Liver (tissue), 9 donors: ENCODE results near the gene ACACA. TPM values are rescaled to one million over a fixed set of nuclear protein-coding genes. Genes with fewer than 3 reads are reported as not detected.

Source experiments
- DNase-seq: peaks from one replicate; pipeline ENCODE4 v3.0.0-alpha.2; 2017; ENCODE audit warnings: low spot score
- H3K27ac ChIP-seq, 2 donors: one replicate each; pipeline ENCODE4 v1.7.0; 2013; ENCODE audit warnings: inconsistent platforms in 2 of 2, low read length in 2 of 2, control low read depth in 1 of 2, low read depth in 1 of 2, mild to moderate bottlenecking in 1 of 2
- H3K27me3 ChIP-seq, 4 donors: one replicate each; pipeline versions ENCODE4 v1.6.1 to v1.7.0; 2013; ENCODE audit warnings: low read length in 3 of 4, inconsistent platforms in 1 of 4, mild to moderate bottlenecking in 1 of 4, moderate library complexity in 1 of 4; ENCODE audit not compliant: control insufficient read depth in 4 of 4, insufficient read depth in 4 of 4
- H3K36me3 ChIP-seq, 4 donors: one replicate each; pipeline versions ENCODE4 v1.6.1 to v1.7.0; 2013; ENCODE audit warnings: low read length in 3 of 4, mild to moderate bottlenecking in 3 of 4, low read depth in 1 of 4, moderate library complexity in 1 of 4; ENCODE audit not compliant: control insufficient read depth in 4 of 4, insufficient read depth in 3 of 4
- H3K4me1 ChIP-seq, 4 donors: one replicate each; pipeline versions ENCODE4 v1.6.1 to v1.7.0; 2013; ENCODE audit warnings: low read length in 3 of 4, mild to moderate bottlenecking in 3 of 4, moderate library complexity in 1 of 4; ENCODE audit not compliant: control insufficient read depth in 4 of 4, insufficient read depth in 4 of 4
- H3K4me3 ChIP-seq, 3 donors: one replicate each; pipeline versions ENCODE4 v1.6.1 to v1.7.0; 2013; ENCODE audit warnings: low read length in 3 of 3, control low read depth in 1 of 3, low read depth in 1 of 3, mild to moderate bottlenecking in 1 of 3
- H3K9ac ChIP-seq, 2 donors: one replicate each; pipeline ENCODE4 v1.7.0; 2013; ENCODE audit warnings: low read length in 2 of 2, mild to moderate bottlenecking in 2 of 2, moderate library complexity in 2 of 2, control low read depth in 1 of 2, low read depth in 1 of 2
- H3K9me3 ChIP-seq, 4 donors: one replicate each; pipeline versions ENCODE4 v1.6.1 to v1.7.0; 2013; ENCODE audit warnings: low read length in 3 of 4; ENCODE audit not compliant: control insufficient read depth in 4 of 4
- ATF3 ChIP-seq: IDR thresholded peaks from 2 replicates; pipeline ENCODE4 v1.6.1; 2016; ENCODE audit warnings: antibody characterized with exemption
- CTCF ChIP-seq: fragments of 150-350 bp; IDR thresholded peaks from 2 replicates; pipeline ENCODE4 v1.5.1; 2017; ENCODE audit warnings: improper control_type of control experiment, low read depth, low read length; ENCODE audit not compliant: missing input control
- EGR1 ChIP-seq, 2 donors: IDR thresholded peaks; 2 replicates each; pipeline ENCODE4 v1.6.1; 2016 to 2018; ENCODE audit warnings: antibody characterized with exemption in 2 of 2, low read depth in 2 of 2
- FOXA1 ChIP-seq: IDR thresholded peaks from 2 replicates; pipeline ENCODE4 v1.6.1; 2016; ENCODE audit warnings: antibody characterized with exemption
- FOXA2 ChIP-seq: IDR thresholded peaks from 2 replicates; pipeline ENCODE4 v1.6.1; 2016; ENCODE audit warnings: antibody characterized with exemption
- GABPA ChIP-seq, 2 donors: IDR thresholded peaks in 1 of 2; conservative IDR thresholded peaks in 1 of 2; 2 replicates each; pipeline ENCODE4 v1.6.1; 2016; ENCODE audit warnings: antibody characterized with exemption in 2 of 2, mild to moderate bottlenecking in 1 of 2, moderate library complexity in 1 of 2
- HNF4A ChIP-seq, 2 donors: conservative IDR thresholded peaks; 2 replicates each; pipeline ENCODE4 v1.6.1; 2016; ENCODE audit warnings: antibody characterized with exemption in 2 of 2, mild to moderate bottlenecking in 2 of 2
- HNF4G ChIP-seq: IDR thresholded peaks from 2 replicates; pipeline ENCODE4 v1.6.1; 2016; ENCODE audit warnings: antibody characterized with exemption
- JUND ChIP-seq, 2 donors: IDR thresholded peaks; 2 replicates each; pipeline ENCODE4 v1.6.1; 2016; ENCODE audit warnings: antibody characterized with exemption in 2 of 2
- MAX ChIP-seq: IDR thresholded peaks from 2 replicates; pipeline ENCODE4 v1.6.1; 2016; ENCODE audit warnings: antibody characterized with exemption
- NR2F2 ChIP-seq: IDR thresholded peaks from 2 replicates; pipeline ENCODE4 v1.6.1; 2016; ENCODE audit warnings: antibody characterized with exemption
- RAD21 ChIP-seq, 2 donors: IDR thresholded peaks; 2 replicates each; pipeline ENCODE4 v1.6.1; 2016; ENCODE audit warnings: antibody characterized with exemption in 2 of 2, mild to moderate bottlenecking in 2 of 2
- REST ChIP-seq: IDR thresholded peaks from 2 replicates; pipeline ENCODE4 v1.6.1; 2016; ENCODE audit warnings: antibody characterized with exemption, mild to moderate bottlenecking
- RXRA ChIP-seq, 2 donors: IDR thresholded peaks; 2 replicates each; pipeline ENCODE4 v1.6.1; 2017 to 2018; ENCODE audit warnings: antibody characterized with exemption in 2 of 2, mild to moderate bottlenecking in 1 of 2
- SP1 ChIP-seq: IDR thresholded peaks from 2 replicates; pipeline ENCODE4 v1.6.1; 2018; ENCODE audit warnings: antibody characterized with exemption, mild to moderate bottlenecking
- TAF1 ChIP-seq: conservative IDR thresholded peaks from 2 replicates; pipeline ENCODE4 v1.6.1; 2016; ENCODE audit warnings: antibody characterized with exemption, mild to moderate bottlenecking
- YY1 ChIP-seq: IDR thresholded peaks from 2 replicates; pipeline ENCODE4 v1.6.1; 2016; ENCODE audit warnings: antibody characterized with exemption, mild to moderate bottlenecking
- ZBTB33 ChIP-seq: IDR thresholded peaks from 2 replicates; pipeline ENCODE4 v1.6.1; 2016; ENCODE audit warnings: antibody characterized with exemption
- WGBS: extraction: QIAGEN DNeasy Blood & Tissue Kit; methylation state at CpG from one replicate; pipeline ENCODE4 v1.1.7; 2013; 5-methylcytosine and 5-hydroxymethylcytosine counted together
- polyA plus RNA-seq, 2 donors: library from polyadenylated mRNA; stranded (reverse) in 1 of 2; unstranded in 1 of 2; fragments of 200-250 nt in 1 of 2; fragments of >200 nt in 1 of 2; fragmentation: Nextera tagmentation in 1 of 2; extraction: Ambion mirVana in 1 of 2; gene quantifications; one replicate each; pipeline versions ENCODE4 v1.2.1 to v1.2.3, GENCODE V29; 2013 to 2015
- total RNA-seq, 2 donors: library from RNA; depleted of rRNA; stranded (reverse); fragments of >200 nt; gene quantifications; one replicate each; pipeline ENCODE4 v1.2.3, GENCODE V29; 2014
- donor health status: healthy.
- donor health status: healthy.
- donor health status: healthy.
- donor health status: healthy.
- donor health status: healthy.

Gene ACACA
- total and polyA plus RNA-seq, 4 donors = 14.8 to 49.5 (median 31.2) TPM

- Histone ChIP-seq H3K4me3 (no peak overlapping the region), H3K27ac (no peak overlapping the region), H3K9me3 (no peaks in the 10 kb centered on the region), H3K27me3 (no peaks in the 10 kb centered on the region), H3K9ac (no peak overlapping the region), H3K36me3 (peaks cover 1 to 10% (median 6%) of the 10 kb centered on the region in 4 donors), H3K4me1 (peaks cover 2 to 19% (median 14%) of the 10 kb centered on the region in 4 donors)
- TF ChIP-seq HNF4A (conservative IDR thresholded peaks at IDR 0.05) (no peak), RXRA (IDR thresholded peaks at IDR 0.05) (no peak), RAD21 (IDR thresholded peaks at IDR 0.05) (no peak), REST (no peak), SP1 (no peak), GABPA (IDR thresholded peaks at IDR 0.05 in 1 of 2, conservative IDR thresholded peaks at IDR 0.05 in 1 of 2) (no peak), TAF1 (no peak), CTCF (no peak), ZBTB33 (no peak), ATF3 (no peak), JUND (IDR thresholded peaks at IDR 0.05) (no peak), EGR1 (IDR thresholded peaks at IDR 0.05; ENCODE audit: low read depth in 2 of 2) (no peak), FOXA1 (no peak), NR2F2 (no peak), YY1 (no peak), HNF4G (no peak), FOXA2 (no peak), MAX (no peak)
- WGBS = 95% methylated on average over 8 of the region's 8 CpGs
- no peak for DNase-seq
These were observed 351.7 kb downstream of the ACACA start for GRCh38 chr17:37054894-37055293.
